ENCODE measurements around the gene LIFR. TPM values are rescaled to one million over a fixed set of nuclear protein-coding genes. Genes with fewer than 3 reads are reported as not detected.

LIFR gene
- polyA plus RNA-seq, 1 donor (not counting 4 experiments of a cell fraction or from before 2014, with no cell fraction given) = 1.1 TPM

- DNase-seq (ENCODE audit: low read depth, low spot score) (no peak), FAIRE-seq (no peak)
- Histone ChIP-seq H3K9ac (ENCODE audit: control insufficient read depth, extremely low read depth, insufficient read depth, low read length) (no peak overlapping the region), H3K27ac (ENCODE audit: control insufficient read depth, insufficient read depth, low read length) (no peak overlapping the region), H3K79me2 (ENCODE audit: control insufficient read depth, insufficient read depth, low read length) (no peaks in the 10 kb centered on the region), H3K9me3 (ENCODE audit: control insufficient read depth, low read depth, low read length) (no peaks in the 10 kb centered on the region), H3K36me3 (ENCODE audit: control insufficient read depth in 2 of 2, extremely low read depth in 1 of 2, insufficient read depth in 2 of 2, low read length in 2 of 2) (no peaks in the 10 kb centered on the region), H3K4me1 (ENCODE audit: control insufficient read depth, extremely low read depth, insufficient read depth, low read length) (no peaks in the 10 kb centered on the region), H3K9me1 (ENCODE audit: control insufficient read depth, extremely low read depth, insufficient read depth, low read length) (no peaks in the 10 kb centered on the region), H3K27me3 (ENCODE audit: control insufficient read depth, extremely low read depth, insufficient read depth, low read length) (no peaks in the 10 kb centered on the region), H4K20me1 (ENCODE audit: control insufficient read depth, extremely low read depth, insufficient read depth, low read length) (no peaks in the 10 kb centered on the region), H2AFZ (ENCODE audit: control insufficient read depth, low read length) (no peak overlapping the region), H3K4me2 (ENCODE audit: control insufficient read depth, extremely low read depth, insufficient read depth, low read depth, low read length) (no peak overlapping the region), H3K4me3 (ENCODE audit: control insufficient read depth in 2 of 3, extremely low read depth in 1 of 3, insufficient read depth in 2 of 3, low read depth in 1 of 3, low read length in 3 of 3) (no peak overlapping the region)
- TF ChIP-seq CTCF (optimal IDR thresholded peaks at IDR 0.05 in 1 of 3, IDR thresholded peaks at IDR 0.05 in 1 of 3, conservative IDR thresholded peaks at IDR 0.05 in 1 of 3; ENCODE audit: extremely low read depth in 1 of 3, insufficient read depth in 2 of 3, low read length in 3 of 3) (no peak), EZH2 (IDR thresholded peaks at IDR 0.05; ENCODE audit: low read length) (no peak)
- dilution Hi-C loops (cut with MboI; ENCODE audit: extremely low pct_ligation_motif_present, low sequenced_read_pairs) = no loop called here
These were observed 9.2 kb downstream of the LIFR start for GRCh38 chr5:38547257-38547656.

GRCh38 chr5:38546691-38547146, 9.7 kb downstream of the LIFR start:
- no peak overlapping the region for H3K4me2 ChIP-seq (ENCODE audit: control insufficient read depth, extremely low read depth, insufficient read depth, low read depth, low read length)
- no peaks in the 10 kb centered on the region for H3K79me2 ChIP-seq (ENCODE audit: control insufficient read depth, insufficient read depth, low read length)
- FAIRE-seq (no peak), DNase-seq (ENCODE audit: low read depth, low spot score) (no peak)
- no peaks in the 10 kb centered on the region for H3K27me3 ChIP-seq (ENCODE audit: control insufficient read depth, extremely low read depth, insufficient read depth, low read length)
- H3K9ac ChIP-seq (ENCODE audit: control insufficient read depth, extremely low read depth, insufficient read depth, low read length) = no peak overlapping the region
- H3K4me3 ChIP-seq (ENCODE audit: control insufficient read depth in 2 of 3, extremely low read depth in 1 of 3, insufficient read depth in 2 of 3, low read depth in 1 of 3, low read length in 3 of 3) = no peak overlapping the region
- TF ChIP-seq EZH2 (IDR thresholded peaks at IDR 0.05; ENCODE audit: low read length) (no peak), CTCF (optimal IDR thresholded peaks at IDR 0.05 in 1 of 3, IDR thresholded peaks at IDR 0.05 in 1 of 3, conservative IDR thresholded peaks at IDR 0.05 in 1 of 3; ENCODE audit: extremely low read depth in 1 of 3, insufficient read depth in 2 of 3, low read length in 3 of 3) (no peak)
- no peak overlapping the region for H2AFZ ChIP-seq (ENCODE audit: control insufficient read depth, low read length)
- no peaks in the 10 kb centered on the region for H3K4me1 ChIP-seq (ENCODE audit: control insufficient read depth, extremely low read depth, insufficient read depth, low read length)
- dilution Hi-C loops (cut with MboI; ENCODE audit: extremely low pct_ligation_motif_present, low sequenced_read_pairs) = no loop called here
- H4K20me1 ChIP-seq (ENCODE audit: control insufficient read depth, extremely low read depth, insufficient read depth, low read length) = no peaks in the 10 kb centered on the region
- no peaks in the 10 kb centered on the region for H3K36me3 ChIP-seq (ENCODE audit: control insufficient read depth in 2 of 2, extremely low read depth in 1 of 2, insufficient read depth in 2 of 2, low read length in 2 of 2)
- H3K27ac ChIP-seq (ENCODE audit: control insufficient read depth, insufficient read depth, low read length) = no peak overlapping the region
- no peaks in the 10 kb centered on the region for H3K9me1 ChIP-seq (ENCODE audit: control insufficient read depth, extremely low read depth, insufficient read depth, low read length)
- no peaks in the 10 kb centered on the region for H3K9me3 ChIP-seq (ENCODE audit: control insufficient read depth, low read depth, low read length)
